ENCODE measurements around the gene PDCD1LG2. TPM values are rescaled to one million over a fixed set of nuclear protein-coding genes. Genes with fewer than 3 reads are reported as not detected.

The PDCD1LG2 gene
- polyA plus RNA-seq, 3 donors = 0.16 to 0.41 (median 0.17) TPM

DNA sequence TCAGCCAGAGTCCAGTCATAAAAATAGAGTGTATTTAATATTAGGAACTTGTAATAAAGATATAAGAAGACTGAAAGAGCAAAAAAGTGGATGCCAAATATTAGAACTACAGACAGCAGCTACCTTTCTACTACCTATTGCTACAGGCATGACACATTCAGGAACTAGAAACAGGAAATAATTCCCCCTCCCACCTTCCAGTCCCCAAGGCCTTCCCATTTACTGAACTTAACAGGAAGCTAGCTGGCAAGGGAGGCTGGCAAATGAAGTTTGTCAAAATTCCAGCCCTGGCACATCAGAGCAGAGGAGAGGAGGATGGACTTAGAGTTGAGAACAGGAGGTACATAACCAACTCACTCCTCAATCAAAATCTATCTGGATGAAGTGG, 68.4 kb downstream of the PDCD1LG2 start:
- TF ChIP-seq, protein P1, sequence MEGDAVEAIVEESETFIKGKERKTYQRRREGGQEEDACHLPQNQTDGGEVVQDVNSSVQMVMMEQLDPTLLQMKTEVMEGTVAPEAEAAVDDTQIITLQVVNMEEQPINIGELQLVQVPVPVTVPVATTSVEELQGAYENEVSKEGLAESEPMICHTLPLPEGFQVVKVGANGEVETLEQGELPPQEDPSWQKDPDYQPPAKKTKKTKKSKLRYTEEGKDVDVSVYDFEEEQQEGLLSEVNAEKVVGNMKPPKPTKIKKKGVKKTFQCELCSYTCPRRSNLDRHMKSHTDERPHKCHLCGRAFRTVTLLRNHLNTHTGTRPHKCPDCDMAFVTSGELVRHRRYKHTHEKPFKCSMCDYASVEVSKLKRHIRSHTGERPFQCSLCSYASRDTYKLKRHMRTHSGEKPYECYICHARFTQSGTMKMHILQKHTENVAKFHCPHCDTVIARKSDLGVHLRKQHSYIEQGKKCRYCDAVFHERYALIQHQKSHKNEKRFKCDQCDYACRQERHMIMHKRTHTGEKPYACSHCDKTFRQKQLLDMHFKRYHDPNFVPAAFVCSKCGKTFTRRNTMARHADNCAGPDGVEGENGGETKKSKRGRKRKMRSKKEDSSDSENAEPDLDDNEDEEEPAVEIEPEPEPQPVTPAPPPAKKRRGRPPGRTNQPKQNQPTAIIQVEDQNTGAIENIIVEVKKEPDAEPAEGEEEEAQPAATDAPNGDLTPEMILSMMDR (IDR thresholded peaks at IDR 0.05) = no peak
- H3K27ac Mint-ChIP-seq = peak overlapping the region in 1 of 7 donors; percentile 24
- intact Hi-C loops (cut with micrococcal nuclease) = no loop called here

DNA sequence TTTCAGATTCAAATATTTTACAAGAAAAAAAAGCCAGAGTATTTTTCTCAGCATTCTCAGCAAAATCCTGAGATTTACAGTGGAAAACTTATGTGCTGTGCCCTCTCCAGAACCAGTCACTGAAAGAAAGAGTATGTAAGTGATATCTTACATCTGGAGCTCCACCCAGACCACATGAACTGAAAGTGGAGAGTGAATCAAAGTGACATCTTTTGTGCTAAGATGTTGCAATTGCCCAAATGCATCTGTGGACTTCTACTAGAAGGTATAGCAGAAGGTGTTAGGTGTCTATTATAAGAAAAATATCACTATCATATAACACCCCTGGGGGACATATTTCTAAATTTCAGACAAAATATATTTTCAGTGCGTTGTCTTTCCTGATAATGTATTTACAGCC, 69.5 kb downstream of the PDCD1LG2 start:
- Histone ChIP-seq H4K20me1 (ENCODE audit: insufficient read depth, low read length) (no peaks in the 10 kb centered on the region), H3K9ac (ENCODE audit: insufficient read depth, low read length, poor library complexity, severe bottlenecking) (no peak overlapping the region), H3K27ac (ENCODE audit: low read depth in 1 of 2, low read length in 2 of 2) (no peak overlapping the region), H3K4me1 (ENCODE audit: control insufficient read depth in 1 of 2, insufficient read depth in 2 of 2, low read length in 2 of 2) (peaks cover 0 to 4% of the 10 kb centered on the region in 2 donors), H3K9me3 (replicated peaks in 1 of 2; ENCODE audit: control insufficient read depth in 1 of 2, insufficient read depth in 1 of 2, low read length in 2 of 2) (no peaks in the 10 kb centered on the region), H3K4me3 (replicated peaks in 1 of 3; ENCODE audit: low read depth in 2 of 3, low read length in 3 of 3) (no peak overlapping the region), H3K4me2 (replicated peaks; ENCODE audit: extremely low read depth, low read length, poor library complexity, severe bottlenecking) (no peak overlapping the region), H3K27me3 (ENCODE audit: control insufficient read depth in 2 of 2, insufficient read depth in 2 of 2, low read length in 2 of 2) (no peaks in the 10 kb centered on the region), H2AFZ (ENCODE audit: insufficient read depth, low read depth, low read length, poor library complexity, severe bottlenecking) (no peak overlapping the region), H3K79me2 (ENCODE audit: insufficient read depth, low read length) (no peaks in the 10 kb centered on the region), H3K36me3 (replicated peaks in 1 of 2; ENCODE audit: control insufficient read depth in 1 of 2, insufficient read depth in 2 of 2, low read length in 2 of 2) (no peaks in the 10 kb centered on the region)
- TF ChIP-seq, protein P1 (IDR thresholded peaks at IDR 0.05) = no peak
- DNase-seq = no peak
- Mint-ChIP-seq H3K27me3 (ENCODE audit: low read depth in 3 of 3) (peaks cover 0 to 3% (median 1%) of the 10 kb centered on the region in 3 donors), H3K27ac (no peak overlapping the region), H3K36me3 (peaks cover 0 to 2% of the 10 kb centered on the region in 2 donors), H3K4me3 (no peak overlapping the region), H3K4me1 (peaks cover 14% of the 10 kb centered on the region), H3K9me3 (peaks cover 0 to 6% (median 2%) of the 10 kb centered on the region in 7 donors)
- WGBS (ENCODE audit: insufficient coverage) = 100% methylated on average over 1 of the region's 1 CpG
- intact Hi-C loops (cut with micrococcal nuclease) = no loop called here

More for the DNA sequence above, 68.4 kb downstream of the PDCD1LG2 start:
- H3K36me3 ChIP-seq (replicated peaks in 1 of 2; ENCODE audit: control insufficient read depth in 1 of 2, insufficient read depth in 2 of 2, low read length in 2 of 2) = no peaks in the 10 kb centered on the region
- no peak for DNase-seq
- Mint-ChIP-seq H3K4me1 (peaks cover 14% of the 10 kb centered on the region), H3K4me3 (no peak overlapping the region), H3K36me3 (peaks cover 0 to 2% of the 10 kb centered on the region in 2 donors), H3K9me3 (peaks cover 3 to 8% (median 3%) of the 10 kb centered on the region in 7 donors), H3K27me3 (ENCODE audit: low read depth in 3 of 3) (peaks cover 0 to 3% (median 3%) of the 10 kb centered on the region in 3 donors)
- H3K79me2 ChIP-seq (ENCODE audit: insufficient read depth, low read length) = no peaks in the 10 kb centered on the region
- peaks cover 0 to 4% of the 10 kb centered on the region in 2 donors for H3K4me1 ChIP-seq (ENCODE audit: control insufficient read depth in 1 of 2, insufficient read depth in 2 of 2, low read length in 2 of 2)
- H3K9me3 ChIP-seq (replicated peaks in 1 of 2; ENCODE audit: control insufficient read depth in 1 of 2, insufficient read depth in 1 of 2, low read length in 2 of 2) = no peaks in the 10 kb centered on the region
- no peaks in the 10 kb centered on the region for H3K27me3 ChIP-seq (ENCODE audit: control insufficient read depth in 2 of 2, insufficient read depth in 2 of 2, low read length in 2 of 2)
- H3K4me3 ChIP-seq (replicated peaks in 1 of 3; ENCODE audit: low read depth in 2 of 3, low read length in 3 of 3) = no peak overlapping the region
- no peak overlapping the region for H3K9ac ChIP-seq (ENCODE audit: insufficient read depth, low read length, poor library complexity, severe bottlenecking)
- no peak overlapping the region for H2AFZ ChIP-seq (ENCODE audit: insufficient read depth, low read depth, low read length, poor library complexity, severe bottlenecking)
- no peaks in the 10 kb centered on the region for H4K20me1 ChIP-seq (ENCODE audit: insufficient read depth, low read length)
- no peak overlapping the region for H3K4me2 ChIP-seq (replicated peaks; ENCODE audit: extremely low read depth, low read length, poor library complexity, severe bottlenecking)
- no peak overlapping the region for H3K27ac ChIP-seq (ENCODE audit: low read depth in 1 of 2, low read length in 2 of 2)
